OCI-LY1 (cell line): Measurements from ENCODE around the gene SGO1.
"Not testable (repeated sequence)": the region's sequence is repeated elsewhere in the genome, so short reads cannot be mapped to it uniquely, and the experiment has no call there.

Experiments used
- EZH2 ChIP-seq: fragments of 200-600 bp; sonication (generic), shearing (Covaris generic); IDR thresholded peaks from 2 replicates; pipeline ENCODE4 v1.8.0; 2017; ENCODE audit warnings: borderline replicate concordance, mixed run types, mild to moderate bottlenecking, antibody characterized with exemption, low read length, moderate library complexity, mixed read lengths
- TF ChIP-seq, protein P1 (sequence below): fragments of 200-600 bp; sonication (generic), shearing (Covaris generic); IDR thresholded peaks from 2 replicates; pipeline ENCODE4 v1.5.1; 2017; ENCODE audit warnings: mild to moderate bottlenecking, antibody characterized with exemption, low read length, moderate library complexity, mixed read lengths

DNA sequence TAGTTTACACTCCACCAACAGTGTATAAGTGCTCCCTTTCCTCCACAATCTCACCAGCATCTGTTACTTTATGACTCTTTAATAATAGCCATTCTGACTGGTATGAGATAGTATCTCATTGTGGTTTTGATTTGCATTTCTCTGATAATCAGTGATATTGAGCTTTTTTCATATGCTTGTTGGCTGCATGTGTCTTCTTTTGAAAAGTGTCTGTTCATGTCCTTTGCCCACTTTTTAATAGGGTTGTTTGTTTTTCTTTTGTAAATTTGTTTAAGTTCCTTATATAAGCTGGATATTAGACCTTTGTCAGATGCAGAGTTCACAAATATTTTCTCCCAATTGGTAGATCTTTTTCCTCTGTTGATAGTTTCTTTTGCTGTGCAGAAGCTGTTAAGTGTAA, 19.9 kb upstream of the SGO1 start:
- TF ChIP-seq, protein P1, sequence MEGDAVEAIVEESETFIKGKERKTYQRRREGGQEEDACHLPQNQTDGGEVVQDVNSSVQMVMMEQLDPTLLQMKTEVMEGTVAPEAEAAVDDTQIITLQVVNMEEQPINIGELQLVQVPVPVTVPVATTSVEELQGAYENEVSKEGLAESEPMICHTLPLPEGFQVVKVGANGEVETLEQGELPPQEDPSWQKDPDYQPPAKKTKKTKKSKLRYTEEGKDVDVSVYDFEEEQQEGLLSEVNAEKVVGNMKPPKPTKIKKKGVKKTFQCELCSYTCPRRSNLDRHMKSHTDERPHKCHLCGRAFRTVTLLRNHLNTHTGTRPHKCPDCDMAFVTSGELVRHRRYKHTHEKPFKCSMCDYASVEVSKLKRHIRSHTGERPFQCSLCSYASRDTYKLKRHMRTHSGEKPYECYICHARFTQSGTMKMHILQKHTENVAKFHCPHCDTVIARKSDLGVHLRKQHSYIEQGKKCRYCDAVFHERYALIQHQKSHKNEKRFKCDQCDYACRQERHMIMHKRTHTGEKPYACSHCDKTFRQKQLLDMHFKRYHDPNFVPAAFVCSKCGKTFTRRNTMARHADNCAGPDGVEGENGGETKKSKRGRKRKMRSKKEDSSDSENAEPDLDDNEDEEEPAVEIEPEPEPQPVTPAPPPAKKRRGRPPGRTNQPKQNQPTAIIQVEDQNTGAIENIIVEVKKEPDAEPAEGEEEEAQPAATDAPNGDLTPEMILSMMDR: not testable (repeated sequence)
- TF ChIP-seq EZH2: not testable (repeated sequence)
